IMR-90 (cell line): ENCODE results near the gene ENAH. TPM values are rescaled to one million over a fixed set of nuclear protein-coding genes. Genes with fewer than 3 reads are reported as not detected.

Experiments used
- ATAC-seq: fragments of 200-7000 bp; cut with Tn5 transposase; 2 replicates; pipeline ENCODE4 v1.9.1; 2020; ENCODE audit warnings: low read depth, mild to moderate bottlenecking, moderate library complexity
- BruUV-seq: library from RNA; stranded (reverse); fragments of 400-500 nt; replicated peaks from 2 replicates; lab custom pipeline; 2021; lab: Mats Ljungman, UMichigan
- CTCF ChIA-PET: fragments of 300-600 bp; formaldehyde crosslinking; extraction: SDS; loops from one replicate; lab custom pipeline; 2021; ENCODE audit warnings: antibody characterized with exemption; lab: Yijun Ruan, JAX
- POLR2A ChIA-PET: fragments of 300-600 bp; sonication (Branson Sonifier 250); formaldehyde crosslinking; loops from one replicate; lab custom pipeline; 2022; ENCODE audit warnings: antibody characterized with exemption; ENCODE audit not compliant: unreplicated experiment; lab: Charles Lee
- DNase-seq: peaks from one replicate; pipeline ENCODE4 v3.0.0; 2013
- H2AFZ ChIP-seq: replicated peaks from 2 replicates; pipeline ENCODE3; 2013; ENCODE audit warnings: low read length, mild to moderate bottlenecking; ENCODE audit not compliant: poor library complexity
- H2AK5ac ChIP-seq: 2 replicates; pipeline ENCODE4 v1.6.1; 2013; ENCODE audit warnings: low read depth, low read length, inconsistent platforms
- H2AK9ac ChIP-seq: replicated peaks from 2 replicates; pipeline ENCODE3; 2013; ENCODE audit warnings: mild to moderate bottlenecking, low read depth, low read length, moderate library complexity; ENCODE audit not compliant: poor library complexity
- H2BK120ac ChIP-seq: 2 replicates; pipeline ENCODE4 v1.6.1; 2013; ENCODE audit warnings: low read depth, low read length, inconsistent platforms
- H2BK15ac ChIP-seq: 3 replicates; pipeline ENCODE4 v1.6.1; 2013; ENCODE audit warnings: low read depth, low read length, inconsistent platforms
- H2BK20ac ChIP-seq: 2 replicates; pipeline ENCODE4 v1.6.1; 2013; ENCODE audit warnings: low read depth, mild to moderate bottlenecking, inconsistent platforms, low read length, moderate library complexity
- H2BK5ac ChIP-seq: 2 replicates; pipeline ENCODE4 v1.6.1; 2013; ENCODE audit warnings: mild to moderate bottlenecking, low read depth, low read length, inconsistent platforms; ENCODE audit not compliant: poor library complexity, severe bottlenecking
- H3K14ac ChIP-seq: replicated peaks from 2 replicates; pipeline ENCODE4 v1.6.1; 2013; ENCODE audit warnings: low read depth, low read length, inconsistent platforms
- H3K18ac ChIP-seq: 2 replicates; pipeline ENCODE4 v1.6.1; 2013; ENCODE audit warnings: low read depth, low read length, control low read depth
- H3K23ac ChIP-seq: 2 replicates; pipeline ENCODE4 v1.6.1; 2013; ENCODE audit warnings: low read depth, low read length, inconsistent platforms
- H3K27ac ChIP-seq: 2 replicates; pipeline ENCODE4 v1.5.1; 2013; ENCODE audit warnings: mild to moderate bottlenecking, control low read depth, low read length; ENCODE audit not compliant: insufficient read depth
- H3K27me3 ChIP-seq: 2 replicates; pipeline ENCODE4 v1.6.1; 2013; ENCODE audit warnings: low read length; ENCODE audit not compliant: control insufficient read depth, insufficient read depth
- H3K36me3 ChIP-seq: 2 replicates; pipeline ENCODE4 v1.6.1; 2013; ENCODE audit warnings: low read length, mixed read lengths; ENCODE audit not compliant: control insufficient read depth, insufficient read depth
- H3K4ac ChIP-seq: 2 replicates; pipeline ENCODE4 v1.6.1; 2013; ENCODE audit warnings: low read depth, low read length, inconsistent platforms
- H3K4me1 ChIP-seq: 2 replicates; pipeline ENCODE4 v1.6.1; 2013; ENCODE audit warnings: low read length, mixed read lengths; ENCODE audit not compliant: control insufficient read depth, insufficient read depth
- H3K4me2 ChIP-seq: 2 replicates; pipeline ENCODE4 v1.6.1; 2013; ENCODE audit warnings: low read depth, mild to moderate bottlenecking, control low read depth, low read length, moderate library complexity
- H3K4me3 ChIP-seq: 2 replicates; pipeline ENCODE4 v1.5.1; 2013; ENCODE audit warnings: low read depth, mild to moderate bottlenecking, control low read depth, low read length, moderate library complexity; ENCODE audit not compliant: insufficient read depth
- H3K56ac ChIP-seq: 2 replicates; pipeline ENCODE4 v1.6.1; 2013; ENCODE audit warnings: low read length, inconsistent platforms; ENCODE audit not compliant: insufficient read depth; ENCODE audit errors: extremely low read depth
- H3K79me1 ChIP-seq, 2 experiments: 2 replicates each; pipeline ENCODE4 v1.6.1; 2013; ENCODE audit warnings: low read length in 2 of 2, inconsistent platforms in 1 of 2, low read depth in 1 of 2
- H3K9ac ChIP-seq: 2 replicates; pipeline ENCODE4 v1.6.1; 2013; ENCODE audit warnings: low read depth, low read length, control low read depth
- H3K9me1 ChIP-seq: 2 replicates; pipeline ENCODE4 v1.6.1; 2013; ENCODE audit warnings: low read length, inconsistent platforms; ENCODE audit not compliant: insufficient read depth
- H3K9me3 ChIP-seq: 2 replicates; pipeline ENCODE4 v1.6.1; 2013; ENCODE audit warnings: low read length; ENCODE audit not compliant: control insufficient read depth, insufficient read depth
- H4K20me1 ChIP-seq: 2 replicates; pipeline ENCODE4 v1.6.1; 2013; ENCODE audit warnings: low read length, inconsistent platforms; ENCODE audit not compliant: insufficient read depth
- H4K5ac ChIP-seq: 2 replicates; pipeline ENCODE4 v1.6.1; 2013; ENCODE audit warnings: mild to moderate bottlenecking, low read depth, low read length, control low read depth
- H4K8ac ChIP-seq, 2 experiments: 2 replicates each; pipeline ENCODE4 v1.6.1; 2013; ENCODE audit warnings: low read depth in 2 of 2, low read length in 2 of 2, control low read depth in 1 of 2, inconsistent platforms in 1 of 2
- H4K91ac ChIP-seq: 2 replicates; pipeline ENCODE4 v1.6.1; 2013; ENCODE audit warnings: low read depth, low read length, inconsistent platforms; ENCODE audit not compliant: insufficient read depth
- BHLHE40 ChIP-seq: fragments of 150-350 bp; IDR thresholded peaks from 2 replicates; pipeline ENCODE4 v1.6.1; 2016; ENCODE audit warnings: mild to moderate bottlenecking, low read depth, low read length
- CEBPB ChIP-seq: IDR thresholded peaks from 2 replicates; pipeline ENCODE4 v1.6.1; 2012; ENCODE audit warnings: low read depth, low read length, improper control_type of control experiment
- CHD1 ChIP-seq: IDR thresholded peaks from 2 replicates; pipeline ENCODE4 v1.6.1; 2012; ENCODE audit warnings: low read depth, low read length, improper control_type of control experiment
- CTCF ChIP-seq: conservative IDR thresholded peaks from 2 replicates; pipeline ENCODE4 v1.5.1; 2012; ENCODE audit warnings: mild to moderate bottlenecking, low read depth, low read length, improper control_type of control experiment
- ELK1 ChIP-seq: fragments of 150-350 bp; IDR thresholded peaks from 2 replicates; pipeline ENCODE4 v1.6.1; 2016; ENCODE audit warnings: low read depth, mild to moderate bottlenecking, low read length, moderate library complexity, borderline replicate concordance
- FOS ChIP-seq: fragments of 150-350 bp; IDR thresholded peaks from 2 replicates; pipeline ENCODE4 v1.6.1; 2016; ENCODE audit warnings: low read depth, low read length
- MAFK ChIP-seq: IDR thresholded peaks from 2 replicates; pipeline ENCODE4 v1.6.1; 2012; ENCODE audit warnings: low read depth, low read length, improper control_type of control experiment
- MAZ ChIP-seq: IDR thresholded peaks from 2 replicates; pipeline ENCODE4 v1.6.1; 2012; ENCODE audit warnings: low read depth, mild to moderate bottlenecking, low read length, improper control_type of control experiment, moderate library complexity, borderline replicate concordance
- MXI1 ChIP-seq: IDR thresholded peaks from 2 replicates; pipeline ENCODE4 v1.6.1; 2012; ENCODE audit warnings: low read depth, mild to moderate bottlenecking, low read length, moderate library complexity, borderline replicate concordance
- NFE2L2 ChIP-seq: fragments of 150-350 bp; IDR thresholded peaks from 2 replicates; pipeline ENCODE4 v1.6.1; 2016; ENCODE audit warnings: low read depth, mild to moderate bottlenecking, low read length
- POLR2A ChIP-seq: IDR thresholded peaks from 2 replicates; pipeline ENCODE4 v1.6.1; 2012; ENCODE audit warnings: mild to moderate bottlenecking, low read depth, low read length
- RAD21 ChIP-seq: IDR thresholded peaks from 2 replicates; pipeline ENCODE4 v1.6.1; 2012; ENCODE audit warnings: low read length, improper control_type of control experiment
- RFX5 ChIP-seq: IDR thresholded peaks from 2 replicates; pipeline ENCODE4 v1.8.0; 2012; ENCODE audit warnings: low read depth, mild to moderate bottlenecking, low read length, moderate library complexity
- SMC3 ChIP-seq: fragments of 150-350 bp; IDR thresholded peaks from 2 replicates; pipeline ENCODE4 v1.6.1; 2016; ENCODE audit warnings: low read depth, mild to moderate bottlenecking, antibody characterized with exemption, low read length, moderate library complexity
- WGBS, 2 experiments: methylation state at CpG; one replicate each; pipeline versions ENCODE4 v1.1.5 to v1.1.7; 2013; ENCODE audit warnings: missing lambda C conversion rate in 2 of 2; ENCODE audit not compliant: insufficient read length in 1 of 2; ENCODE audit errors: extremely low coverage in 2 of 2; 5-methylcytosine and 5-hydroxymethylcytosine counted together
- dilution Hi-C: fragments of 300-500 bp; cut with HindIII; formaldehyde crosslinking; loops from one replicate; pipeline ENCODE4 v1.14.3; 2018; ENCODE audit warnings: low sequenced_read_pairs; ENCODE audit not compliant: unreplicated experiment
- in situ Hi-C: fragments of 300-500 bp; cut with MboI; formaldehyde crosslinking; loops from 3 replicates; pipeline ENCODE4 v1.14.3; 2019; ENCODE audit warnings: low sequenced_read_pairs, inconsistent platforms, mixed read lengths
- intact Hi-C: fragments of 100-400 bp; cut with micrococcal nuclease; formaldehyde crosslinking; loops from 2 replicates; pipeline ENCODE4 v1.10.0; 2022
- polyA plus RNA-seq, 3 experiments: library from polyadenylated mRNA; depleted of rRNA; stranded (reverse); fragments of >200 nt; gene quantifications; 2 replicates each; pipeline ENCODE4 v1.2.3, GENCODE V29; 2012; ENCODE audit warnings: low replicate concordance in 1 of 3
- total RNA-seq: library from RNA; depleted of rRNA; stranded (reverse); fragments of >200 nt; gene quantifications from 2 replicates; pipeline ENCODE4 v1.2.3, GENCODE V29; 2012

The ENAH gene
- total and polyA plus RNA-seq, 2 of the 4 experiments (the other 2 are of a cell fraction), result 61.3 to 86.9 TPM

- H4K20me1 ChIP-seq, result no peaks in the 10 kb centered on the region; the same call in 1 of the 2 replicates
- no peak overlapping the region for H3K23ac ChIP-seq
- no peaks in the 10 kb centered on the region for H3K36me3 ChIP-seq
- no peak overlapping the region for H3K56ac ChIP-seq
- H3K18ac ChIP-seq, result no peak overlapping the region
- H3K4me1 ChIP-seq, result no peaks in the 10 kb centered on the region; the same call in 1 of the 2 replicates
- TF ChIP-seq FOS (no peak), MXI1 (no peak), CHD1 (no peak), NFE2L2 (no peak), ELK1 (no peak), POLR2A (no peak), MAZ (no peak), BHLHE40 (no peak), RFX5 (no peak), CEBPB (no peak), MAFK (no peak), SMC3 (no peak), RAD21 (no peak), CTCF (no peak)
- 95% methylated on average over 4 of the region's 26 CpGs; no CpG with 5 or more reads in 1 of the 2 experiments for WGBS, 2 experiments
- ChIA-PET POLR2A (no interaction called here), CTCF (interaction anchor here (1.4 kb wide), 1 partner anchor 9 kb away, joined by 5 read pairs; no protein-coding TSS in a partner anchor)
- no peak overlapping the region for H3K4me2 ChIP-seq
- dilution Hi-C loops (loop anchor here (25.0 kb wide), 1 partner anchor 521 kb away; the partner anchor contains the start of gene SDE2), in situ Hi-C loops (no loop called here), intact Hi-C loops (no loop called here)
- H3K14ac ChIP-seq, result no peak overlapping the region
- H4K8ac ChIP-seq, result no peak overlapping the region
- no peak overlapping the region for H2BK20ac ChIP-seq
- no peak overlapping the region for H2AFZ ChIP-seq
- no peaks in the 10 kb centered on the region for H3K9me3 ChIP-seq
- H4K91ac ChIP-seq, result no peak overlapping the region
- H3K4ac ChIP-seq, result no peak overlapping the region
- H3K9ac ChIP-seq, result no peak overlapping the region
- no peak for DNase-seq
- H3K27me3 ChIP-seq, result peaks cover 4% of the 10 kb centered on the region; the same call in 1 of the 2 replicates
- H3K9me1 ChIP-seq, result 0 out of 2 replicates have a peak, but pooled peaks cover 3% of the 10 kb centered on the region
- no peak overlapping the region for H2BK15ac ChIP-seq
- no peak overlapping the region for H2AK5ac ChIP-seq
- H3K27ac ChIP-seq, result no peak overlapping the region
- no peak overlapping the region for H4K5ac ChIP-seq
- no peak overlapping the region for H2BK5ac ChIP-seq
- no TSS peak for BruUV-seq
- no peaks in the 10 kb centered on the region for H3K79me1 ChIP-seq
- no peak overlapping the region for H2AK9ac ChIP-seq
- no peak overlapping the region for H3K4me3 ChIP-seq
- ATAC-seq, result no peak
- H2BK120ac ChIP-seq, result no peak overlapping the region
Observed at GRCh38 chr1:225465793-225466517, 187.0 kb downstream of the ENAH start.
